Keratinocyte (primary cell): ENCODE measurements around the gene GNMT. TPM values are rescaled to one million over a fixed set of nuclear protein-coding genes. Genes with fewer than 3 reads are reported as not detected.

ENCODE experiments used
- DNase-seq: peaks from one replicate; pipeline ENCODE4 v3.0.0-alpha.2; 2011; ENCODE audit warnings: low read depth, missing footprints, low spot score
- FAIRE-seq: peaks from 2 replicates; lab custom pipeline; 2011; peaks lifted over from hg19 to GRCh38; lab: Jason Lieb, UNC
- H2AFZ ChIP-seq: 2 replicates; pipeline ENCODE4 v1.6.0; 2012; ENCODE audit warnings: low read length, control low read depth, inconsistent platforms; ENCODE audit not compliant: control insufficient read depth
- H3K27ac ChIP-seq: 2 replicates; pipeline ENCODE4 v1.5.1; 2011; ENCODE audit warnings: low read length; ENCODE audit not compliant: control insufficient read depth, insufficient read depth
- H3K27me3 ChIP-seq: 3 replicates; pipeline ENCODE4 v1.6.0; 2011; ENCODE audit warnings: low read length; ENCODE audit not compliant: control insufficient read depth, insufficient read depth; ENCODE audit errors: extremely low read depth
- H3K36me3 ChIP-seq, 2 experiments: 2 replicates in 1 of 2; 3 replicates in 1 of 2; pipeline ENCODE4 v1.5.1; 2011; ENCODE audit warnings: low read length in 2 of 2, mild to moderate bottlenecking in 1 of 2; ENCODE audit not compliant: control insufficient read depth in 2 of 2, insufficient read depth in 2 of 2; ENCODE audit errors: extremely low read depth in 1 of 2
- H3K4me1 ChIP-seq: 3 replicates; pipeline ENCODE4 v1.5.1; 2011; ENCODE audit warnings: low read length; ENCODE audit not compliant: control insufficient read depth, insufficient read depth; ENCODE audit errors: extremely low read depth
- H3K4me2 ChIP-seq: 3 replicates; pipeline ENCODE4 v1.6.0; 2011; ENCODE audit warnings: low read depth, low read length; ENCODE audit not compliant: control insufficient read depth, insufficient read depth; ENCODE audit errors: extremely low read depth
- H3K4me3 ChIP-seq, 3 experiments: fragments of 200-600 bp in 1 of 3; sonication (generic) in 1 of 3; 2 replicates in 2 of 3; 3 replicates in 1 of 3; pipeline ENCODE4 v1.5.1; 2011 to 2016; ENCODE audit warnings: low read length in 3 of 3, mild to moderate bottlenecking in 3 of 3, control low read depth in 2 of 3, inconsistent platforms in 1 of 3, low read depth in 1 of 3, mixed read lengths in 1 of 3, mixed run types in 1 of 3, moderate library complexity in 1 of 3; ENCODE audit not compliant: control insufficient read depth in 2 of 3, insufficient read depth in 2 of 3; ENCODE audit errors: extremely low read depth in 1 of 3
- H3K79me2 ChIP-seq: 2 replicates; pipeline ENCODE4 v1.6.0; 2012; ENCODE audit warnings: low read length; ENCODE audit not compliant: control insufficient read depth, insufficient read depth
- H3K9ac ChIP-seq: 3 replicates; pipeline ENCODE4 v1.6.0; 2011; ENCODE audit warnings: low read length; ENCODE audit not compliant: control insufficient read depth, insufficient read depth; ENCODE audit errors: extremely low read depth
- H3K9me1 ChIP-seq: 3 replicates; pipeline ENCODE4 v1.6.0; 2011; ENCODE audit warnings: low read length; ENCODE audit not compliant: control insufficient read depth, insufficient read depth; ENCODE audit errors: extremely low read depth
- H3K9me3 ChIP-seq: 2 replicates; pipeline ENCODE4 v1.5.1; 2012; ENCODE audit warnings: low read depth, low read length; ENCODE audit not compliant: control insufficient read depth
- H4K20me1 ChIP-seq: 3 replicates; pipeline ENCODE4 v1.6.0; 2011; ENCODE audit warnings: low read length; ENCODE audit not compliant: control insufficient read depth, insufficient read depth; ENCODE audit errors: extremely low read depth
- CTCF ChIP-seq, 3 experiments: IDR thresholded peaks in 1 of 3; conservative IDR thresholded peaks in 1 of 3; optimal IDR thresholded peaks in 1 of 3; 2 replicates in 2 of 3; 3 replicates in 1 of 3; pipeline versions ENCODE3 to v1.5.1; 2011; ENCODE audit warnings: low read length in 3 of 3, mild to moderate bottlenecking in 3 of 3, moderate library complexity in 2 of 3, control low read depth in 1 of 3, inconsistent platforms in 1 of 3; ENCODE audit not compliant: insufficient read depth in 2 of 3; ENCODE audit errors: extremely low read depth in 1 of 3
- EZH2 ChIP-seq: IDR thresholded peaks from one replicate; pipeline ENCODE4 v1.6.1; 2012; ENCODE audit warnings: inconsistent platforms, mild to moderate bottlenecking, low read length, moderate library complexity
- dilution Hi-C: fragments of 300-500 bp; cut with MboI; formaldehyde crosslinking; loops from one replicate; pipeline ENCODE4 v1.7.0; 2020; ENCODE audit warnings: low sequenced_read_pairs; ENCODE audit not compliant: extremely low pct_ligation_motif_present
- polyA plus RNA-seq, 5 experiments: library from polyadenylated mRNA; depleted of rRNA in 3 of 5; stranded (reverse) in 3 of 5; stranded (forward) in 1 of 5; unstranded in 1 of 5; fragments of >200 nt; gene quantifications; 1 replicate in 1 of 5; 2 replicates in 3 of 5; 3 replicates in 1 of 5; pipeline versions ENCODE4 v1.2.1 to v1.2.3, GENCODE V29; 2011 to 2012; ENCODE audit warnings: missing spikeins in 2 of 5, low read depth in 1 of 5, low replicate concordance in 1 of 5

The GNMT gene
- polyA plus RNA-seq, 1 donor (not counting 4 experiments of a cell fraction or from before 2014, with no cell fraction given), result 0.08 TPM

DNA sequence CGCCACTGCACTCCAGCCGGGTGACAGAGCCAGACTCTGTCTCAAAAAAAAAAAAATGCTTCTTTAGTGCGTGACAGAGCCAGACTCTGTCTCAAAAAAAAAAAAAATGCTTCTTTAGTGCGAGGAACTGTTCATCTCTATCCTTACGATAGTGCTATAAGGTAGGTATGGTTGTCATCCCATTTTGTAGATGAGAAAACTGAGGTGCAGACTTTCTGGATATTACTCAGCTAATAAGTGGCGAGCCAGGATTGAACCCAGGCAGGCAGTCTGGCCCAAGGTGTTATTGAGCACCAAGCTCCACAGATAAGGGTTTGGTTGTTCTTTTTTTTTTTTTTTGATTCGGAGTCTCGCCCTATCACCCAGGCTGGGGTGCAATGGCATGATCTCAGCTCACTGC, 41.3 kb downstream of the GNMT start:
- Histone ChIP-seq H3K9me1 (no peaks in the 10 kb centered on the region), H3K4me2 (no peak overlapping the region), H3K79me2 (peaks cover 2% of the 10 kb centered on the region), H3K4me1 (no peaks in the 10 kb centered on the region), H3K9me3 (no peaks in the 10 kb centered on the region), H3K4me3 (no peak overlapping the region), H3K36me3 (peaks cover 7 to 8% of the 10 kb centered on the region in 2 experiments), H2AFZ (no peak overlapping the region), H4K20me1 (no peaks in the 10 kb centered on the region), H3K9ac (no peak overlapping the region), H3K27me3 (no peaks in the 10 kb centered on the region), H3K27ac (no peak overlapping the region)
- FAIRE-seq (no peak), DNase-seq (no peak)
- dilution Hi-C loops, result no loop called here
- no peak for TF ChIP-seq CTCF (optimal IDR thresholded peaks at IDR 0.05 in 1 of 3, IDR thresholded peaks at IDR 0.05 in 1 of 3, conservative IDR thresholded peaks at IDR 0.05 in 1 of 3; ENCODE audit: extremely low read depth in 1 of 3, insufficient read depth in 2 of 3, low read length in 3 of 3)

DNA sequence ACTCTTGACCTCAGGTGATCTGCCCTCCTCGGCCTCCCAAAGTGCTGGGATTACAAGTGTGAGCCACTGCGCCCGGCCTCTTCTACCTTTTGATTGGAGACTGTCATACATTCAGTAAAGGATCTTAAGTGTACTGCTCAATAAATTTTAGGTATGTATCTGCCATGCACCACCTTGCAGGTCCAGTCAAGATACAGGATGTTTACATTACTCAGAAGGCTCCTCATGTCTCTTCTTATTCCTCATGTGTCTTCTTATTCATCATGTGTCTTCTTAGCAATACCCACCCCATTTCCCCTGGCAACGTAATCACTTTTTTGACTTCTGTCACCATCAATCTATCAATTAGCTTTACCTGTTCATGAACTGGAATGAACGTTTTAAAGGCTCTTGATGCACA, 45.3 kb downstream of the GNMT start:
- Histone ChIP-seq H3K36me3 (peaks cover 24 to 29% of the 10 kb centered on the region in 2 experiments), H3K79me2 (no peaks in the 10 kb centered on the region), H3K4me2 (no peak overlapping the region), H3K4me3 (no peak overlapping the region), H3K27me3 (no peaks in the 10 kb centered on the region), H3K4me1 (no peaks in the 10 kb centered on the region), H3K27ac (no peak overlapping the region), H4K20me1 (no peaks in the 10 kb centered on the region), H3K9ac (no peak overlapping the region), H2AFZ (no peak overlapping the region), H3K9me3 (no peaks in the 10 kb centered on the region), H3K9me1 (no peaks in the 10 kb centered on the region)
- DNase-seq, result no peak
- FAIRE-seq, result peak; percentile 23
- dilution Hi-C loops, result no loop called here
- TF ChIP-seq EZH2 (no peak), CTCF (optimal IDR thresholded peaks at IDR 0.05 in 1 of 3, IDR thresholded peaks at IDR 0.05 in 1 of 3, conservative IDR thresholded peaks at IDR 0.05 in 1 of 3; ENCODE audit: extremely low read depth in 1 of 3, insufficient read depth in 2 of 3, low read length in 3 of 3) (no peak)
